ENCODE results near the gene DKKL1.
A peak's percentile ranks its signal among the peaks of the same experiment; 100 is the strongest.
"Not testable (repeated sequence)": the region's sequence is repeated elsewhere in the genome, so short reads cannot be mapped to it uniquely, and the experiment has no call there.

DKKL1 gene
- total RNA-seq: 0 reads per million in 3 experiments

GRCh38 chr19:49363268-49364082 is at the start of gene DKKL1:
TSS of gene DKKL1 (plus strand) at chr19:49363877. CDS start at chr19:49363999, 122 bp downstream.
- DNase-seq: peak; percentile 46

- DNase-seq: no peak
Observed at GRCh38 chr19:49315111-49315510, 48.6 kb upstream of the DKKL1 start.

- DNase-seq: no peak
Observed at GRCh38 chr19:49316284-49316683, 47.4 kb upstream of the DKKL1 start.

- no peak for DNase-seq
Observed at GRCh38 chr19:49318296-49318695, 45.4 kb upstream of the DKKL1 start.

GRCh38 chr19:49324801-49325576 is 38.7 kb upstream of the DKKL1 start, which contains the start of gene SLC6A16:
TSS of gene SLC6A16 (minus strand) at chr19:49325191. CDS start at chr19:49311347, 13,844 bp downstream.
- DNase-seq: no peak

- DNase-seq: not testable (repeated sequence)
Observed at GRCh38 chr19:49325756-49326155, 37.9 kb upstream of the DKKL1 start.

GRCh38 chr19:49326165-49326704 is 37.4 kb upstream of the DKKL1 start:
- DNase-seq: no peak

DNA sequence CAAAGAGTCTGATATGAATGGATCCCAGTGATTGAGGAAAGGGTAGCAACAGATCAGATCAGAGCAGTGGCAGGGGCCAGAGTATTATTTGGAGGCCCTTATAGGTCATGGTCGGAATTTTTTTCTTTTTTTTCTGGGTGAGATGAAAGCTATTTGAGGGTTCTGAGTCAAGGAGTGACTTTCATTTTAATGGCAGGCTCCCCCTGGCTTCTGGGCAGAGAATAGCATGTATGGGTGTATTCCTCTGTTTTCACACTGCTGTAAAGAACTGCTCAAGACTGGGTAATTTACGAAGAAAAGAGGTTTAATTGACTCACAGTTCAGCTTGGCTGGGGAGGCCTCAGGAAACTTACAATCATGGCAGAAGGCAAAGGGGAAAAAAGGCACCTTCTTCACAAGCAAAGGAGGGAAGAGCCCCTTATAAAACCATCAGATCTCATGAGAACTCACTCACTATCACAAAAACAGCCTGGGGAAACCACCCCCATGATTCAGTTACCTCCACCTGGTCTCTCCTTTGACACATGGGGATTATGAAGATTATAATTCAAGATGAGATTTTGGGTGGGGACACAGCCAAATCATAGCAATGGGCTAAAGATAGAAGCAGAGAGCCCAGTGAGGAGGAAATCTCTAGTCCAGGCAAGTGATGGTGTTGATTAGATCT is 35.7 kb upstream of the DKKL1 start:
- DNase-seq: peak; percentile 28

DNA sequence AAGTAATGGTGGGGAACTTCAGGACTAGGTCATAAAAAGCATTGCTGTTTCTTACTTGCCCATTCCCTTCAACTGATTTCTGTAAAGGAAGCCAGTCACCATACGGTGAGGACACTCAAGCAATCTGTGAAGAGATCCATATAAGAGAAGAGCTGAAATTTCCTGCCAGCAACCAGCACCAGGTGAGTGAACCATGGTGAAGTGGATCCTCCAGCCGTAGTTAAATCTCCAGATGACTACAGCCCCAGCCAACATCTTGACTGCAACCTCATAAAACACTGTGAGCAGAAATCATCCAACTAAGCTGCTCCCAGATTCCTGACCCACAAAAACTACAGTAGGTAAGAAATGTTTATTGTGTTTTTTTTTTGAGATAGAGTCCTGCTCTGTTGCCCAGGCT is 34.9 kb upstream of the DKKL1 start:
- DNase-seq: no peak

GRCh38 chr19:49331187-49331586 is 32.5 kb upstream of the DKKL1 start:
- DNase-seq: not testable (repeated sequence)

- peak; percentile 68 for DNase-seq
Observed at GRCh38 chr19:49331616-49332055, 32.0 kb upstream of the DKKL1 start.

DNA sequence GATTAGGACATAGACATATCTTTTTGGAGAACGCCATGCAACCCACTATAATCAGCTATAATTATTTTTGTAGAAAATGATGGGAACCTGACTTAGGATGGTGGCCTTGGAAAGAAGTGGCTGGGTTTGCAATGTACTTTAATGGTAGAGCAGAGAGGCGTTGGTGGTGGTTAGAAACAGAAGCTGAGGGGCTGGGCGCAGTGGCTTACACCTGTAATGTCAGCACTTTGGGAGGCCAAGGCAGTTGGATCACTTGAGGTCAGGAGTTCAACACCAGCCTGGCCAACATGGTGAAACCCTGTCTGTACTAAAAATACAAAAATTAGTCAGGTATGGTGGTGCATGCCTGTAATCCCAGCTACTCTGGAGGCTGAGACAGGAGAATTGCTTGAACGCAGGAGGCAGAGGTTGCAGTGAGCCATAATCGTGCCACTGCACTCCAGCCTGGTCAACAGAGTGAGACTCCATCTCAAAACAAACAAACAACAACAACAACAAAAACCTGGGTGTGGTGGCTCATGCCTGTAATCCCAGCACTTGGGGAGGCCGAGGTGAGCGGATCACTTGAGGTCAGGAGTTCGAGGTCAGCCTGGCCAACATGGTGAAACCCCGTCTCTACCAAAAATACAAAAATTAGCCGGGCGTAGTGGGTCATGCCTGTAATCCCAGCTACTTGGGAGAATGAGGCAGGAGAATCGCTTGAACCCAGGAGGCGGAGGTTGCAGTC is 30.8 kb upstream of the DKKL1 start:
- not testable (repeated sequence) for DNase-seq

DNA sequence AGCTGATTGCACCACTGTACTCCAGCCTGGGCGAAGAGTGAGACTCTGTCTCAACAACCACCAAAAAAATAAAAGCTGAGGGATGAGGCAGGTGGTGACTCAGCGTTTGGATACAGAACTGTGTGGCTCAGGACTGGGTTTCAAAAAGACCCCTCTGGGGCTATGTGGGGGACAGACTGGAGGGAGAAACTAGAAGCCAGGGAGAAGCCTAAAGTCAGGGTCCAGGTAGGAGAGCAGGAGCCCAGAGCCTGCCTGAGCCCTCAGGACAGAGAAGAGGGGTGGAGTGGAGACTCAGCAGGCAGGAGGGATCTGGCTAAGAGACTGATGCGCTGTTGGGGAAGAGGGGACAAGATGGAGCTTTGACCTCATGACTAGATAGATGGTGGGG is 30.3 kb upstream of the DKKL1 start:
- no peak for DNase-seq

GRCh38 chr19:49333811-49334288 is 29.8 kb upstream of the DKKL1 start:
- peak; percentile 69 for DNase-seq

GRCh38 chr19:49335071-49335783 is 28.4 kb upstream of the DKKL1 start, which contains the start of gene CD37:
TSS of gene CD37 (plus strand) at chr19:49335406. CDS start at chr19:49335541, 135 bp downstream.
- DNase-seq: peak; percentile 62

DNA sequence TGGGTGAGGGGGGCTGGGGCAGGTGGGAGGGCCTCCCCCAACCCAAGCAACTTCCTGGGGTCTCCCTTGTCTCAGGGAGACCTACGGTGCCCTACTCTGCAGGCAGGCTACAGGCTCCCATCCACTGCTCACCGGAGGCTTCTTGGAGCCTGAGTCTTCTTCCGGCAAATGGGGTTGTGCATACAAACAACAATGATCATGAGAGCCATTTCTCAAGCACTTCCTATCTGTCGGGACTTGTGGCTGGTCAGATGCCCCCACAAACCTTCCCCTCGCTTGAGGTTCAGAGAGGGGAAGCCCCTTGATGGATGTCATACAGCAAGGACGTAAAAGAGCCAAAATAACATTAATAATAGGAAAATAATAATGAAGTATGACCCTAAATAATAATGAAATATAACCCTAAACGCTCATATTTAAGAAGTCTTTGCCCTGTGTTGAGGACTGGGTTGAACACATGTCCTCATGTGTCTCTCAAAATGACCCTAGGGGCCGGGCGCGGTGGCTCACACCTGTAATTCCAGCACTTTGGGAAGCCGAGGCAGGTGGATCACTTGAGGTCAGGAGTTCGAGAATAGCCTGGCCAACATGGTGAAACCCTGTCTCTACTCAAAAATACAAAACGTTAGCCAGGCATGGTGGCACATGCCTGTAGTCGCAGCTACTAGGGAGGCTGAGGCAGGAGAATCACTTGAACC is 27.7 kb upstream of the DKKL1 start:
- peak; percentile 28 for DNase-seq

DNA sequence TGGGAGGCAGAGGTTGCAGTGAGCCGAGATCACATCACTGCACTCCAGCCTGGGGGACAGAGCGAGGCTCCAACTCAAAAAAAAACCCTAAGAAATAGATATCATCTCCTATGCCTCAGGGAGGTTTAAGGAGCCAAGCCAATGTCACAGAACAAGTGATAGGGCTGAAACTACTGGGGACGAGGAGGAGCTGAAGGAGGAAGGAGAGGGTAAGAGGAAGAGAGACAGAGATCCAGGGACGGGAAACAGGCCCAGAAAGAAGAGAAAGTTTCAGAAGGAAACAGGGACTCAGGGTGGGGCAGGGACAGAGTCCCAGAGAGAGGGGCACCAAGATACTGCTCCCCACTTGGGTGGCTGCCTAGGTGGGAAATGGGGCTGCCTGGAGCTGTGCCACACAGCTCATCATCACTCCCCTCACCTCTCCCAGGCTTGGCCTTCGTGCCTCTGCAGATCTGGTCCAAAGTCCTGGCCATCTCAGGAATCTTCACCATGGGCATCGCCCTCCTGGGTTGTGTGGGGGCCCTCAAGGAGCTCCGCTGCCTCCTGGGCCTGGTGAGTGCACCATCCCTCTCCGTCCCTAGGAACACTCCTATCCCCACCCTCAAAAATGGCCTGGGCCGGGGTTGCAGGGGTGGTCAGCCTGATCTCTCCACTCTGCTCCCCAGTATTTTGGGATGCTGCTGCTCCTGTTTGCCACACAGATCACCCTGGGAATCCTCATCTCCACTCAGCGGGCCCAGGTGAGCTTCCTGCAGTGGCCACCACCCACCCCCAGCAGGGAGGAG is 27.0 kb upstream of the DKKL1 start:
- DNase-seq: no peak

DNA sequence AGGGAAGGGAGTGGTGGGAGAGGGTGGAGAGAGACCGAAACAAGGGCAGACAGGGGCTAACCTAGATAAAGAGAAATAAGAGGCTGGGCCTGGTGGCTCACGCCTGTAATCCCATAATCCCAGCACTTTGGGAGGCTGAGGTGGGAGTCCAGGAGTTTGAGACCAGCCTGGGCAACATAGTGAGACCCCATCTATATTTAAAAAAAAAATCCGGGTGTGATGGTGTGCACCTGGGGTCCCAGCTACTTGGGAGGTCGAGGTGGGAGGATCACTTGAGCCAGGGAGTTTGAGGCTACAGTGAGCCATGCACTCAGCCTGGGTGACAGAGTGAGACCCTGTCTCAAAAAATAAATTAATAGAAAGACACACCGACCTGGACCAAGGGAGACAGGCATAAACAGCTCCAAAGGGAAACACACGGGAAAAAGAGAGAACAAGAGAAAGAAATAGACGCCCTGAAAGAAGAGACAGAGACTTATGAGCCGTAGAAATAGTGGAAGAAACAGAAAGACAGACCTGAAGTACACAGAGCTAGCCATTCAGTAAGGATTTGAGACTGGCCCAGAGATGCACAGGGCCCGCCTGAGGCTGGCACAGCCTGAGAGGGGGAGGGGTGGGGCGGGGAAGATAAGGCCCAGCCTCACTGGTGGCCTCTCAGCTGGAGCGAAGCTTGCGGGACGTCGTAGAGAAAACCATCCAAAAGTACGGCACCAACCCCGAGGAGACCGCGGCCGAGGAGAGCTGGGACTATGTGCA is 26.2 kb upstream of the DKKL1 start:
- DNase-seq: no peak
